HEK293 (cell line): Measurements from ENCODE around the gene WLS.

Source experiments
- CTCF ChIP-seq: fragments of 450-650 bp; formaldehyde crosslinking; IDR thresholded peaks from 2 replicates; pipeline ENCODE4 v1.5.1; 2016; ENCODE audit warnings: missing biosample characterization, missing genetic modification characterization
- MYNN ChIP-seq: fragments of 450-650 bp; formaldehyde crosslinking; IDR thresholded peaks from 2 replicates; pipeline ENCODE4 v1.5.1; 2016; ENCODE audit warnings: missing biosample characterization, missing genetic modification characterization, borderline replicate concordance
- ZNF157 ChIP-seq: fragments of 450-650 bp; formaldehyde crosslinking; IDR thresholded peaks from 2 replicates; pipeline ENCODE4 v1.5.1; 2016; ENCODE audit warnings: missing biosample characterization, missing genetic modification characterization
- ZNF629 ChIP-seq: fragments of 450-650 bp; formaldehyde crosslinking; IDR thresholded peaks from 2 replicates; pipeline ENCODE4 v1.5.1; 2017; ENCODE audit warnings: missing biosample characterization, missing genetic modification characterization
- ZNF664 ChIP-seq: fragments of 450-650 bp; formaldehyde crosslinking; IDR thresholded peaks from 2 replicates; pipeline ENCODE4 v1.5.1; 2016; ENCODE audit warnings: missing biosample characterization, missing genetic modification characterization
- ZNF747 ChIP-seq: fragments of 450-650 bp; formaldehyde crosslinking; IDR thresholded peaks from 2 replicates; pipeline ENCODE4 v1.5.1; 2016; ENCODE audit warnings: missing biosample characterization, missing genetic modification characterization
- ZNF791 ChIP-seq: fragments of 450-650 bp; formaldehyde crosslinking; IDR thresholded peaks from 2 replicates; pipeline ENCODE4 v1.5.1; 2016; ENCODE audit warnings: missing biosample characterization, missing genetic modification characterization
- TF ChIP-seq, protein P1 (sequence below): fragments of 450-650 bp; formaldehyde crosslinking; IDR thresholded peaks from 2 replicates; pipeline ENCODE4 v1.5.1; 2016; ENCODE audit warnings: missing biosample characterization, missing genetic modification characterization, borderline replicate concordance
- TF ChIP-seq, protein P2 (sequence below): fragments of 450-650 bp; formaldehyde crosslinking; IDR thresholded peaks from 2 replicates; pipeline ENCODE4 v1.5.1; 2016; ENCODE audit warnings: missing biosample characterization, missing genetic modification characterization

DNA sequence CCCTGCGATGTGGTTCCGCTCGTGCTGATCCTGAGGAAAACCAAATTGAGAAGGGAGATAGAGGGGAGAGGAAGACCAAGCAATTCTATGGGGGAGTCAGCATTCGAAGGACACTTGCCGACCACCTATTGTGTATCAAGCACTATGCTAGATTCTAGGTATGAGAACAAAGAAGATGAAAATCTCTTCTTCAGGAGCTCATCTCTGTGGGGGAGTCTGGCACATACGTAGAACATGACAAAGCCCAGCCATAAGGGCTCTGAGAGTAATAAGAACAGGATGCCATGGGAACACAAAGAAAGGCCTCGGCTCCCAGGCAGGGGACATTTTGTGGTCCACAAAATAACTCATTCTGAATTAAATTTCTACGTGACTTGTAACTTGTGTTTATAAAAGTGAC is 83.7 kb downstream of the WLS start:
- TF ChIP-seq, protein P1, sequence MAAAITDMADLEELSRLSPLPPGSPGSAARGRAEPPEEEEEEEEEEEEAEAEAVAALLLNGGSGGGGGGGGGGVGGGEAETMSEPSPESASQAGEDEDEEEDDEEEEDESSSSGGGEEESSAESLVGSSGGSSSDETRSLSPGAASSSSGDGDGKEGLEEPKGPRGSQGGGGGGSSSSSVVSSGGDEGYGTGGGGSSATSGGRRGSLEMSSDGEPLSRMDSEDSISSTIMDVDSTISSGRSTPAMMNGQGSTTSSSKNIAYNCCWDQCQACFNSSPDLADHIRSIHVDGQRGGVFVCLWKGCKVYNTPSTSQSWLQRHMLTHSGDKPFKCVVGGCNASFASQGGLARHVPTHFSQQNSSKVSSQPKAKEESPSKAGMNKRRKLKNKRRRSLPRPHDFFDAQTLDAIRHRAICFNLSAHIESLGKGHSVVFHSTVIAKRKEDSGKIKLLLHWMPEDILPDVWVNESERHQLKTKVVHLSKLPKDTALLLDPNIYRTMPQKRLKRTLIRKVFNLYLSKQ (tag by site-specific recombination): no peak
- TF ChIP-seq, protein P2, sequence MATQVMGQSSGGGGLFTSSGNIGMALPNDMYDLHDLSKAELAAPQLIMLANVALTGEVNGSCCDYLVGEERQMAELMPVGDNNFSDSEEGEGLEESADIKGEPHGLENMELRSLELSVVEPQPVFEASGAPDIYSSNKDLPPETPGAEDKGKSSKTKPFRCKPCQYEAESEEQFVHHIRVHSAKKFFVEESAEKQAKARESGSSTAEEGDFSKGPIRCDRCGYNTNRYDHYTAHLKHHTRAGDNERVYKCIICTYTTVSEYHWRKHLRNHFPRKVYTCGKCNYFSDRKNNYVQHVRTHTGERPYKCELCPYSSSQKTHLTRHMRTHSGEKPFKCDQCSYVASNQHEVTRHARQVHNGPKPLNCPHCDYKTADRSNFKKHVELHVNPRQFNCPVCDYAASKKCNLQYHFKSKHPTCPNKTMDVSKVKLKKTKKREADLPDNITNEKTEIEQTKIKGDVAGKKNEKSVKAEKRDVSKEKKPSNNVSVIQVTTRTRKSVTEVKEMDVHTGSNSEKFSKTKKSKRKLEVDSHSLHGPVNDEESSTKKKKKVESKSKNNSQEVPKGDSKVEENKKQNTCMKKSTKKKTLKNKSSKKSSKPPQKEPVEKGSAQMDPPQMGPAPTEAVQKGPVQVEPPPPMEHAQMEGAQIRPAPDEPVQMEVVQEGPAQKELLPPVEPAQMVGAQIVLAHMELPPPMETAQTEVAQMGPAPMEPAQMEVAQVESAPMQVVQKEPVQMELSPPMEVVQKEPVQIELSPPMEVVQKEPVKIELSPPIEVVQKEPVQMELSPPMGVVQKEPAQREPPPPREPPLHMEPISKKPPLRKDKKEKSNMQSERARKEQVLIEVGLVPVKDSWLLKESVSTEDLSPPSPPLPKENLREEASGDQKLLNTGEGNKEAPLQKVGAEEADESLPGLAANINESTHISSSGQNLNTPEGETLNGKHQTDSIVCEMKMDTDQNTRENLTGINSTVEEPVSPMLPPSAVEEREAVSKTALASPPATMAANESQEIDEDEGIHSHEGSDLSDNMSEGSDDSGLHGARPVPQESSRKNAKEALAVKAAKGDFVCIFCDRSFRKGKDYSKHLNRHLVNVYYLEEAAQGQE (tag by site-specific recombination): no peak
- TF ChIP-seq ZNF747 (no peak), CTCF (tag by site-specific recombination) (no peak), ZNF664 (tag by site-specific recombination) (no peak), ZNF629 (tag by site-specific recombination) (no peak), MYNN (tag by site-specific recombination) (no peak), ZNF791 (tag by site-specific recombination) (no peak), ZNF157 (tag by site-specific recombination) (no peak)
